ENCODE data around the gene TP53BP1. TPM values are rescaled to one million over a fixed set of nuclear protein-coding genes. Genes with fewer than 3 reads are reported as not detected.
A peak's percentile ranks its signal among the peaks of the same experiment; 100 is the strongest.

TP53BP1 gene
- total RNA-seq, 1 donor from 2014 or later = 138 TPM

GRCh38 chr15:43513550-43513949, 20.6 kb upstream of the TP53BP1 start:
- Mint-ChIP-seq H3K9me3 (ENCODE audit: low read depth) (no peaks in the 10 kb centered on the region), H3K27me3 (peaks cover 38% of the 10 kb centered on the region), H3K27ac (no peak overlapping the region), H3K4me1 (ENCODE audit: low read depth) (peaks cover 29% of the 10 kb centered on the region), H3K4me3 (ENCODE audit: low read depth) (no peak overlapping the region), H3K36me3 (ENCODE audit: insufficient read depth) (no peaks in the 10 kb centered on the region)
- no peak for TF ChIP-seq CTCF (IDR thresholded peaks at IDR 0.05; ENCODE audit: unreplicated experiment)
- DNase-seq (ENCODE audit: low spot score, unreplicated experiment) = no peak

- TF ChIP-seq CTCF (IDR thresholded peaks at IDR 0.05; ENCODE audit: unreplicated experiment) = peak; percentile 23
- Mint-ChIP-seq H3K27me3 (peaks cover 32% of the 10 kb centered on the region), H3K36me3 (ENCODE audit: insufficient read depth) (no peaks in the 10 kb centered on the region), H3K9me3 (ENCODE audit: low read depth) (no peaks in the 10 kb centered on the region), H3K4me1 (ENCODE audit: low read depth) (peaks cover 12% of the 10 kb centered on the region), H3K27ac (no peak overlapping the region), H3K4me3 (ENCODE audit: low read depth) (peak overlapping the region; percentile 88)
- DNase-seq (ENCODE audit: low spot score, unreplicated experiment) = no peak
Measured at GRCh38 chr15:43511012-43511885, 18.3 kb upstream of the TP53BP1 start.

- peak overlapping the region; percentile 88 for H3K4me3 Mint-ChIP-seq (ENCODE audit: low read depth)
- peaks cover 23% of the 10 kb centered on the region for H3K27me3 Mint-ChIP-seq
- TF ChIP-seq CTCF (IDR thresholded peaks at IDR 0.05; ENCODE audit: unreplicated experiment) = no peak
- DNase-seq (ENCODE audit: low spot score, unreplicated experiment) = peak; percentile 97
- peaks cover 12% of the 10 kb centered on the region for H3K4me1 Mint-ChIP-seq (ENCODE audit: low read depth)
- peak overlapping the region; percentile 89 for H3K27ac Mint-ChIP-seq
- no peaks in the 10 kb centered on the region for H3K9me3 Mint-ChIP-seq (ENCODE audit: low read depth)
- H3K36me3 Mint-ChIP-seq (ENCODE audit: insufficient read depth) = no peaks in the 10 kb centered on the region
Measured at GRCh38 chr15:43510200-43511011, 17.4 kb upstream of the TP53BP1 start.

GRCh38 chr15:43509660-43510199, 16.8 kb upstream of the TP53BP1 start:
- H3K9me3 Mint-ChIP-seq (ENCODE audit: low read depth) = no peaks in the 10 kb centered on the region
- peak overlapping the region; percentile 88 for H3K4me3 Mint-ChIP-seq (ENCODE audit: low read depth)
- no peaks in the 10 kb centered on the region for H3K36me3 Mint-ChIP-seq (ENCODE audit: insufficient read depth)
- H3K27me3 Mint-ChIP-seq = peaks cover 22% of the 10 kb centered on the region
- H3K4me1 Mint-ChIP-seq (ENCODE audit: low read depth) = peaks cover 12% of the 10 kb centered on the region
- TF ChIP-seq CTCF (IDR thresholded peaks at IDR 0.05; ENCODE audit: unreplicated experiment) = no peak
- no peak for DNase-seq (ENCODE audit: low spot score, unreplicated experiment)
- peak overlapping the region; percentile 76 for H3K27ac Mint-ChIP-seq
